Mucosa of descending colon (tissue), 3 donors: ENCODE results near the gene IFNG-AS1. TPM values are rescaled to one million over a fixed set of nuclear protein-coding genes. Genes with fewer than 3 reads are reported as not detected.

Experiments used
- ATAC-seq: fragments of 200-7000 bp; cut with Tn5 transposase; one replicate; pipeline ENCODE4 v1.9.1; 2020; ENCODE audit warnings: mild to moderate bottlenecking, moderate library complexity
- DNase-seq, 3 donors: peaks; one replicate each; pipeline ENCODE4 v3.0.0-alpha.2; 2020
- H3K36me3 ChIP-seq: fragments of 200-600 bp; one replicate; pipeline ENCODE4 v1.8.0; 2021; ENCODE audit warnings: low read depth, mild to moderate bottlenecking
- H3K4me1 ChIP-seq: fragments of 200-600 bp; one replicate; pipeline ENCODE4 v1.8.0; 2021; ENCODE audit warnings: low read depth, mild to moderate bottlenecking
- H3K4me3 ChIP-seq: fragments of 200-600 bp; one replicate; pipeline ENCODE4 v1.8.0; 2021; ENCODE audit warnings: mild to moderate bottlenecking
- H3K9me3 ChIP-seq: fragments of 200-600 bp; one replicate; pipeline ENCODE4 v1.8.0; 2021; ENCODE audit warnings: mild to moderate bottlenecking
- CTCF ChIP-seq: fragments of 200-600 bp; IDR thresholded peaks from one replicate; pipeline ENCODE4 v1.8.0; 2022; ENCODE audit warnings: antibody characterized with exemption, mild to moderate bottlenecking
- intact Hi-C, 2 donors: fragments of 100-400 bp; cut with DNase I in 1 of 2; cut with micrococcal nuclease in 1 of 2; formaldehyde crosslinking; loops; one replicate each; pipeline versions ENCODE4 v1.11.0 to v1.11.1; 2022; cut with DNase I, micrococcal nuclease
- total RNA-seq, 3 donors: library from RNA; stranded (reverse); fragmentation: NEBNext Ultra II Directional in 2 of 3; extraction: Animal tissue kit (Norgen Biotek cat#: 25700) in 2 of 3; gene quantifications; one replicate each; pipeline versions ENCODE4 v1.2.1 to v1.2.4, GENCODE V29; 2021 to 2023
- donor health status: DM: no; HTN: no; CAD: no; lungs with moderate emphysema.
- donor health status: DM: no; HTN: no; CAD: no.
- donor health status: DM: no; HTN: yes; CAD: no.

The IFNG-AS1 gene
- total RNA-seq, 3 donors from 2014 or later = 0.17 to 0.70 TPM; not detected in 1

DNA sequence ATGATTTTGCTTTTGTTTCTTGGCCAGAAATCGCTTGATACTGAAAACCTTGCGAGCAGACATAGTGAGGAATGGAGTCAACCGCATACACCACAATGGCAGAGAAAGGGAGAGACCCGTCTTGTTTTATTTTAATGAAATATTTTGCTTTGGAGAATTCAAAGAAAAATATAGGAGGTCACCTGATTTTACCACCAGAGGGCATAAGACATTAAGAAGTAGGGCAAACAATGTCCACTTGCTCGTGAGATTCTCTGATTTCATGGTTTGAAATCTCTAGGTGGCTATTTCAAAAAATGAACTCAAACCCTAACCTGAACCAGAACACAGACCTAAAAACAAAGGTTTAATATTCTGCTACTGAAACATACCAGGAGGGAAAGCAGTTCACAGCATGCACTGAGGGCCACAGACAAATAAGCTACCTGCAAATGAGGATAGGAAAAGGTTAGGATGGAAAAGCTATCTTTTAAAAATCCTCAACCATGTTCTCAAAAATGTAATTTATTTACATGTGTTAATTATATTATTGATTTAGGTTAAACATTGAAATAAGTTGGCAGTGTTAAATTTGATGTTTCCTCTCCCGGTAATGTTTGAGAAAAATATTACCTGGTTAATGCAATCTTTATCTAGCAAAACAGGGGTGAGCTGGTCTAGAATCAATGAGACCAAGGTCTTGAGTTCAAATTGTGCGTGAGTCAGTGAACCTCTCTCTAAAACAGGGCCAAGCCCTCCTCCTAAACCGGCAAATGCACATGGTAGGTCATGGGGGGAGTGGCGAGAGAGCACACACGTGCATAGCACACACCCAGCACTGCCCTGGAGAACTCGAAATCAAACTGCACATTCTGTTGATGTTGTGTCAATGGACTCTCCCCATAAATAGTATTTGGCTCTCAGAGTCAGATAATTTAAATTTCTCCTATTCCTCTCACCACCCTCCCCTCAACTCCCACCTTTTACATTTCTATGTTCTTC is 12.5 kb downstream of the IFNG-AS1 start:
- intact Hi-C loops = no loop called here
- DNase-seq = no peak
- H3K4me1 ChIP-seq = no peaks in the 10 kb centered on the region
- no peak for ATAC-seq
- H3K36me3 ChIP-seq = no peaks in the 10 kb centered on the region
- no peaks in the 10 kb centered on the region for H3K9me3 ChIP-seq
- TF ChIP-seq CTCF = no peak
- H3K4me3 ChIP-seq = no peak overlapping the region

- intact Hi-C loops = no loop called here
Measured at GRCh38 chr12:68003777-68004176, 14.5 kb downstream of the IFNG-AS1 start.

DNA sequence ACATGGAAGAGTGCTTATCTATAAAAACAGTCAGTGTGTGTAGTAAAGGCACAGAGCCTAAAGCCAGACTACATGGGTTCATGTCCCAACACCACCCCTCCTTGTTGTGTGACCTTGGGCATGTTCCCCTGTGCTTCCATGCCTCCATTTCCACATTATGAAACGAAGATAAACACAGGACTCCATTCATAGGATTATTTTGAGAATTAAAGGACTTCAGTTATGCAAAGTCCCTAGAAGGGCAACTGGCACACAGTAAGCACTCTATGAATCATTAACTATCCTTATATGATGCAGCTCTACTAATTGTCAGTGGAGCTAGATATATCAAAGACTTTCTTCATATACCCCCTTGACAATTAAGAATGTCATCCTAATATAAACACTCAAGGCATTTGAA is 17.8 kb downstream of the IFNG-AS1 start:
- Histone ChIP-seq H3K4me1 (no peaks in the 10 kb centered on the region), H3K36me3 (no peaks in the 10 kb centered on the region), H3K9me3 (no peaks in the 10 kb centered on the region), H3K4me3 (no peak overlapping the region)
- TF ChIP-seq CTCF = no peak
- ATAC-seq (no peak), DNase-seq (no peak)
- intact Hi-C loops = no loop called here

More at GRCh38 chr12:68003777-68004176, 14.5 kb downstream of the IFNG-AS1 start:
- H3K4me3 ChIP-seq = no peak overlapping the region
- ATAC-seq (no peak), DNase-seq (no peak)
- no peaks in the 10 kb centered on the region for H3K9me3 ChIP-seq
- no peak for TF ChIP-seq CTCF
- no peaks in the 10 kb centered on the region for H3K36me3 ChIP-seq
- H3K4me1 ChIP-seq = no peaks in the 10 kb centered on the region

- H3K36me3 ChIP-seq = no peaks in the 10 kb centered on the region
- intact Hi-C loops = no loop called here
- no peak for TF ChIP-seq CTCF
- ATAC-seq = no peak
- no peak for DNase-seq
- no peak overlapping the region for H3K4me3 ChIP-seq
- no peaks in the 10 kb centered on the region for H3K4me1 ChIP-seq
- H3K9me3 ChIP-seq = no peaks in the 10 kb centered on the region
Measured at GRCh38 chr12:68007466-68007865, 18.2 kb downstream of the IFNG-AS1 start.

DNA sequence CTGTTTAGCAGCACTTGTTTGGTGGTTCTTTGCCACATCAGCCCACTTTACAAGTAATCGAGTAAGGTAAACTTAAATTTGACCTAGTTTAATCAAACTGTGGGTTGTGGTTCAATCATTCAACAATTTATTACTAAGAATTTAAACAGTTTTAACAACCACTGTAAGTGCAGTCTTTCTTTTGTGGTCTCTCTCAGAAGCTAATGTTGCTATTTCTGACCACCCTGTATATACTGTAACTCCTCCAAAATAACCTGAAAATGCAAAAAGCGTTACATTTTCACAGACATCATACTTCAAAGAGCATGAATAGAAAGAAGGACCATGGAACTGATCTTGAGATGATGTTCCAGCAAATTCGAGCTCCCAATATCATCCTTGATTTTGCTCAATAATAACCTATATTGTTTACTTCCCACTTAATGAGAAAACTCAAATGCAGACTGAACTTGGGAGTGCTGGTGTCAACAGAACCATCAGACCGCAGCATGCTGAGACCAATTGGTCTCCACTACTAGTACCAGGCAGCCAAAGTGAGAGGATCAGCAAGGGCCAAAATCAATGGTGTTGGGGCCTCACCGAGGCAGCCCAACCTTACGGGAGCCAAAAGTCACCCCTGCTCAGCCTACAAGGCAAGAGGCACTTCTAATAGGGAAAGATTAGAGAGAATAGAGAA is 22.1 kb downstream of the IFNG-AS1 start:
- Histone ChIP-seq H3K4me1 (no peaks in the 10 kb centered on the region), H3K36me3 (no peaks in the 10 kb centered on the region), H3K9me3 (no peaks in the 10 kb centered on the region), H3K4me3 (no peak overlapping the region)
- TF ChIP-seq CTCF = no peak
- DNase-seq (no peak), ATAC-seq (no peak)
- intact Hi-C loops = no loop called here
